HCT116 (cell line): ENCODE measurements around the gene RNASE8.

Source experiments
- CEBPB ChIP-seq: IDR thresholded peaks from 2 replicates; pipeline ENCODE4 v1.6.1; 2012; ENCODE audit warnings: low read depth
- EZH2 ChIP-seq: fragments of 200-600 bp; sonication (generic); IDR thresholded peaks from 2 replicates; pipeline ENCODE4 v1.6.1; 2017; ENCODE audit warnings: antibody characterized with exemption, mixed run types
- EZH2phosphoT487 ChIP-seq: fragments of 200-600 bp; IDR thresholded peaks from 2 replicates; pipeline ENCODE4 v1.6.1; 2018; ENCODE audit warnings: antibody characterized with exemption, borderline replicate concordance
- SP1 ChIP-seq: IDR thresholded peaks from 2 replicates; pipeline ENCODE4 v1.6.1; 2012; ENCODE audit warnings: low read depth
- YY1 ChIP-seq: IDR thresholded peaks from 2 replicates; pipeline ENCODE4 v1.6.1; 2011; ENCODE audit warnings: low read length, low read depth, moderate library complexity, mild to moderate bottlenecking; ENCODE audit not compliant: insufficient replicate concordance; ENCODE audit errors: extremely low read depth
- ZNF274 ChIP-seq: fragments of 200-500 bp; sonication (Bioruptor generic); IDR thresholded peaks from 2 replicates; pipeline ENCODE4 v1.6.1; 2014; ENCODE audit warnings: mild to moderate bottlenecking, low read depth, low read length, inconsistent platforms
- TF ChIP-seq, protein P1 (sequence below), 3 experiments: fragments of 200-600 bp in 1 of 3; sonication (generic) in 1 of 3; IDR thresholded peaks in 2 of 3; conservative IDR thresholded peaks in 1 of 3; 2 replicates each; pipeline ENCODE4 v1.5.1; 2012 to 2017; ENCODE audit warnings: low read depth in 2 of 3, low read length in 2 of 3, antibody characterized with exemption in 1 of 3, borderline replicate concordance in 1 of 3, control low read depth in 1 of 3, mild to moderate bottlenecking in 1 of 3, mixed read lengths in 1 of 3, mixed run types in 1 of 3, moderate library complexity in 1 of 3; ENCODE audit not compliant: insufficient read depth in 1 of 3
- TF ChIP-seq, protein P2 (sequence below): IDR thresholded peaks from 2 replicates; pipeline ENCODE4 v1.6.1; 2011; ENCODE audit warnings: mild to moderate bottlenecking, low read length, moderate library complexity; ENCODE audit not compliant: insufficient replicate concordance; ENCODE audit errors: extremely low read depth
- TF ChIP-seq, protein P3 (sequence below): IDR thresholded peaks from 2 replicates; pipeline ENCODE4 v1.6.1; 2012; ENCODE audit warnings: low read depth

DNA sequence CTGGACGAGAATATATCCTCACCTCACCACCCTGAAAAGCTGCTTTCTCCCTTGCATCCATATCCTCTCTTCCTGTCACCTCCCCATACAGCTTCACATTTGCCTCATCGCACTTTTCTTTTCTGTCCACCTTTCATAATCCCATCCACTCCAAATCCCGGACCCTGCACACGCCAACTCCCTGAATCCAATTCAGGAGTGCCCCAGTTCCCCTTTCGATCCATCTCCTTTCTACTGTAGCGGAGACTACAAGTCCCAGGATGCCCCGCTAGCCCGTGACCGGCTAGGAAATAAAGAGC, 45.7 kb downstream of the RNASE8 start:
- TF ChIP-seq YY1 (peak; percentile 58), SP1 (no peak), EZH2 (no peak), ZNF274 (no peak), CEBPB (no peak), EZH2phosphoT487 (no peak)
- TF ChIP-seq, protein P1, sequence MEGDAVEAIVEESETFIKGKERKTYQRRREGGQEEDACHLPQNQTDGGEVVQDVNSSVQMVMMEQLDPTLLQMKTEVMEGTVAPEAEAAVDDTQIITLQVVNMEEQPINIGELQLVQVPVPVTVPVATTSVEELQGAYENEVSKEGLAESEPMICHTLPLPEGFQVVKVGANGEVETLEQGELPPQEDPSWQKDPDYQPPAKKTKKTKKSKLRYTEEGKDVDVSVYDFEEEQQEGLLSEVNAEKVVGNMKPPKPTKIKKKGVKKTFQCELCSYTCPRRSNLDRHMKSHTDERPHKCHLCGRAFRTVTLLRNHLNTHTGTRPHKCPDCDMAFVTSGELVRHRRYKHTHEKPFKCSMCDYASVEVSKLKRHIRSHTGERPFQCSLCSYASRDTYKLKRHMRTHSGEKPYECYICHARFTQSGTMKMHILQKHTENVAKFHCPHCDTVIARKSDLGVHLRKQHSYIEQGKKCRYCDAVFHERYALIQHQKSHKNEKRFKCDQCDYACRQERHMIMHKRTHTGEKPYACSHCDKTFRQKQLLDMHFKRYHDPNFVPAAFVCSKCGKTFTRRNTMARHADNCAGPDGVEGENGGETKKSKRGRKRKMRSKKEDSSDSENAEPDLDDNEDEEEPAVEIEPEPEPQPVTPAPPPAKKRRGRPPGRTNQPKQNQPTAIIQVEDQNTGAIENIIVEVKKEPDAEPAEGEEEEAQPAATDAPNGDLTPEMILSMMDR (IDR thresholded peaks at IDR 0.05 in 2 of 3, conservative IDR thresholded peaks at IDR 0.05 in 1 of 3; ENCODE audit: borderline replicate concordance in 1 of 3, insufficient read depth in 1 of 3, low read depth in 2 of 3, low read length in 2 of 3) = peak in 1 of 3 experiments; percentile 34; a peak in 2 of 6 replicates
- TF ChIP-seq, protein P2, sequence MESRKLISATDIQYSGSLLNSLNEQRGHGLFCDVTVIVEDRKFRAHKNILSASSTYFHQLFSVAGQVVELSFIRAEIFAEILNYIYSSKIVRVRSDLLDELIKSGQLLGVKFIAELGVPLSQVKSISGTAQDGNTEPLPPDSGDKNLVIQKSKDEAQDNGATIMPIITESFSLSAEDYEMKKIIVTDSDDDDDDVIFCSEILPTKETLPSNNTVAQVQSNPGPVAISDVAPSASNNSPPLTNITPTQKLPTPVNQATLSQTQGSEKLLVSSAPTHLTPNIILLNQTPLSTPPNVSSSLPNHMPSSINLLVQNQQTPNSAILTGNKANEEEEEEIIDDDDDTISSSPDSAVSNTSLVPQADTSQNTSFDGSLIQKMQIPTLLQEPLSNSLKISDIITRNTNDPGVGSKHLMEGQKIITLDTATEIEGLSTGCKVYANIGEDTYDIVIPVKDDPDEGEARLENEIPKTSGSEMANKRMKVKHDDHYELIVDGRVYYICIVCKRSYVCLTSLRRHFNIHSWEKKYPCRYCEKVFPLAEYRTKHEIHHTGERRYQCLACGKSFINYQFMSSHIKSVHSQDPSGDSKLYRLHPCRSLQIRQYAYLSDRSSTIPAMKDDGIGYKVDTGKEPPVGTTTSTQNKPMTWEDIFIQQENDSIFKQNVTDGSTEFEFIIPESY = no peak
- TF ChIP-seq, protein P3, sequence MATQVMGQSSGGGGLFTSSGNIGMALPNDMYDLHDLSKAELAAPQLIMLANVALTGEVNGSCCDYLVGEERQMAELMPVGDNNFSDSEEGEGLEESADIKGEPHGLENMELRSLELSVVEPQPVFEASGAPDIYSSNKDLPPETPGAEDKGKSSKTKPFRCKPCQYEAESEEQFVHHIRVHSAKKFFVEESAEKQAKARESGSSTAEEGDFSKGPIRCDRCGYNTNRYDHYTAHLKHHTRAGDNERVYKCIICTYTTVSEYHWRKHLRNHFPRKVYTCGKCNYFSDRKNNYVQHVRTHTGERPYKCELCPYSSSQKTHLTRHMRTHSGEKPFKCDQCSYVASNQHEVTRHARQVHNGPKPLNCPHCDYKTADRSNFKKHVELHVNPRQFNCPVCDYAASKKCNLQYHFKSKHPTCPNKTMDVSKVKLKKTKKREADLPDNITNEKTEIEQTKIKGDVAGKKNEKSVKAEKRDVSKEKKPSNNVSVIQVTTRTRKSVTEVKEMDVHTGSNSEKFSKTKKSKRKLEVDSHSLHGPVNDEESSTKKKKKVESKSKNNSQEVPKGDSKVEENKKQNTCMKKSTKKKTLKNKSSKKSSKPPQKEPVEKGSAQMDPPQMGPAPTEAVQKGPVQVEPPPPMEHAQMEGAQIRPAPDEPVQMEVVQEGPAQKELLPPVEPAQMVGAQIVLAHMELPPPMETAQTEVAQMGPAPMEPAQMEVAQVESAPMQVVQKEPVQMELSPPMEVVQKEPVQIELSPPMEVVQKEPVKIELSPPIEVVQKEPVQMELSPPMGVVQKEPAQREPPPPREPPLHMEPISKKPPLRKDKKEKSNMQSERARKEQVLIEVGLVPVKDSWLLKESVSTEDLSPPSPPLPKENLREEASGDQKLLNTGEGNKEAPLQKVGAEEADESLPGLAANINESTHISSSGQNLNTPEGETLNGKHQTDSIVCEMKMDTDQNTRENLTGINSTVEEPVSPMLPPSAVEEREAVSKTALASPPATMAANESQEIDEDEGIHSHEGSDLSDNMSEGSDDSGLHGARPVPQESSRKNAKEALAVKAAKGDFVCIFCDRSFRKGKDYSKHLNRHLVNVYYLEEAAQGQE = no peak
